ENCODE data around the gene GATA5.

GRCh38 chr20:62480318-62480717 lies 4.5 kb upstream of the GATA5 start:
- no peak for TF ChIP-seq MAX (IDR thresholded peaks at IDR 0.05; ENCODE audit: insufficient read depth, insufficient read length)
- TF ChIP-seq, protein P1, sequence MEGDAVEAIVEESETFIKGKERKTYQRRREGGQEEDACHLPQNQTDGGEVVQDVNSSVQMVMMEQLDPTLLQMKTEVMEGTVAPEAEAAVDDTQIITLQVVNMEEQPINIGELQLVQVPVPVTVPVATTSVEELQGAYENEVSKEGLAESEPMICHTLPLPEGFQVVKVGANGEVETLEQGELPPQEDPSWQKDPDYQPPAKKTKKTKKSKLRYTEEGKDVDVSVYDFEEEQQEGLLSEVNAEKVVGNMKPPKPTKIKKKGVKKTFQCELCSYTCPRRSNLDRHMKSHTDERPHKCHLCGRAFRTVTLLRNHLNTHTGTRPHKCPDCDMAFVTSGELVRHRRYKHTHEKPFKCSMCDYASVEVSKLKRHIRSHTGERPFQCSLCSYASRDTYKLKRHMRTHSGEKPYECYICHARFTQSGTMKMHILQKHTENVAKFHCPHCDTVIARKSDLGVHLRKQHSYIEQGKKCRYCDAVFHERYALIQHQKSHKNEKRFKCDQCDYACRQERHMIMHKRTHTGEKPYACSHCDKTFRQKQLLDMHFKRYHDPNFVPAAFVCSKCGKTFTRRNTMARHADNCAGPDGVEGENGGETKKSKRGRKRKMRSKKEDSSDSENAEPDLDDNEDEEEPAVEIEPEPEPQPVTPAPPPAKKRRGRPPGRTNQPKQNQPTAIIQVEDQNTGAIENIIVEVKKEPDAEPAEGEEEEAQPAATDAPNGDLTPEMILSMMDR (IDR thresholded peaks at IDR 0.05; ENCODE audit: extremely low read depth in 1 of 2, insufficient read depth in 1 of 2, low read depth in 1 of 2, low read length in 2 of 2): no peak
- TF ChIP-seq POLR2A (IDR thresholded peaks at IDR 0.05; ENCODE audit: low read depth, low read length): no peak
- no peak for TF ChIP-seq EZH2 (IDR thresholded peaks at IDR 0.05; ENCODE audit: borderline replicate concordance, low read depth, low read length, severe bottlenecking)
- no peak for TF ChIP-seq JUN (IDR thresholded peaks at IDR 0.05; ENCODE audit: borderline replicate concordance, insufficient read depth, insufficient read length, low read depth)
- TF ChIP-seq GATA2 (IDR thresholded peaks at IDR 0.05; ENCODE audit: insufficient read depth, insufficient read length, low read depth, low read length): no peak

All from endothelial cell of umbilical vein (primary cell).